Activated CD4-positive, alpha-beta T cell treated with anti-CD3 and anti-CD28 coated beads, Interleukin-2, amount 50 U/mL, for 24 hours (primary cell): ENCODE data around the gene DAZAP2.
"Not testable (repeated sequence)": the region's sequence is repeated elsewhere in the genome, so short reads cannot be mapped to it uniquely, and the experiment has no call there.

Experiments used
- DNase-seq, 2 donors: peaks; one replicate each; pipeline ENCODE4 v3.0.0-alpha.2; 2020; ENCODE audit warnings: low read depth in 1 of 2, low spot score in 1 of 2

The DAZAP2 gene

GRCh38 chr12:51246254-51246853, 7.7 kb downstream of the DAZAP2 start:
- no peak for DNase-seq

- DNase-seq, result no peak
Observed at GRCh38 chr12:51247523-51248206, 9.0 kb downstream of the DAZAP2 start.

- no peak for DNase-seq
Observed at GRCh38 chr12:51253276-51253675, 14.7 kb downstream of the DAZAP2 start.

GRCh38 chr12:51254536-51254935, 15.9 kb downstream of the DAZAP2 start:
- DNase-seq, result no peak

- not testable (repeated sequence) for DNase-seq
Observed at GRCh38 chr12:51259600-51259999, 21.0 kb downstream of the DAZAP2 start.

- no peak for DNase-seq
Observed at GRCh38 chr12:51262758-51263177, 24.1 kb downstream of the DAZAP2 start.

- no peak for DNase-seq
Observed at GRCh38 chr12:51263341-51263740, 24.7 kb downstream of the DAZAP2 start.

GRCh38 chr12:51264297-51264696, 25.7 kb downstream of the DAZAP2 start:
- no peak for DNase-seq

- peak in 1 of 2 donors; percentile 7 for DNase-seq
Observed at GRCh38 chr12:51265024-51265423, 26.4 kb downstream of the DAZAP2 start.

GRCh38 chr12:51269174-51270066, 30.8 kb downstream of the DAZAP2 start:
- peak in 1 of 2 donors; percentile 32 for DNase-seq

GRCh38 chr12:51270067-51270950, 31.7 kb downstream of the DAZAP2 start, which contains the start of gene SMAGP:
Gene SMAGP, minus strand, starts transcription at chr12:51270415. Its CDS starts 1,137 bp downstream, at chr12:51269278.
- DNase-seq, result no peak

GRCh38 chr12:51270951-51271518, 32.4 kb downstream of the DAZAP2 start:
- DNase-seq, result no peak

GRCh38 chr12:51272810-51273209, 34.2 kb downstream of the DAZAP2 start:
- DNase-seq, result not testable (repeated sequence)

- no peak for DNase-seq
Observed at GRCh38 chr12:51275088-51275487, 36.5 kb downstream of the DAZAP2 start.

- DNase-seq, result no peak
Observed at GRCh38 chr12:51281202-51281924, 42.7 kb downstream of the DAZAP2 start.

GRCh38 chr12:51285843-51286242, 47.2 kb downstream of the DAZAP2 start:
- no peak for DNase-seq

- not testable (repeated sequence) for DNase-seq
Observed at GRCh38 chr12:51291603-51292513, 53.2 kb downstream of the DAZAP2 start.
